Smooth muscle cell (in vitro differentiated cells): ENCODE measurements around the gene CISD3. TPM values are rescaled to one million over a fixed set of nuclear protein-coding genes. Genes with fewer than 3 reads are reported as not detected.

ENCODE experiments used
- DNase-seq: peaks from one replicate; lab custom pipeline; 2025; ENCODE audit not compliant: unreplicated experiment; lab: John Stamatoyannopoulos, UW
- H2AFZ ChIP-seq: fragments of 200-600 bp; sonication (generic); 2 replicates; pipeline ENCODE4 v1.6.0; 2016; ENCODE audit warnings: antibody characterized with exemption, low read depth, mild to moderate bottlenecking
- H3F3A ChIP-seq: fragments of 200-600 bp; sonication (generic); 2 replicates; pipeline ENCODE4 v1.6.0; 2017; ENCODE audit warnings: antibody characterized with exemption, low read depth
- H3K27ac ChIP-seq: fragments of 200-600 bp; sonication (generic); 2 replicates; pipeline ENCODE4 v1.5.1; 2016; ENCODE audit warnings: low read depth, mild to moderate bottlenecking
- H3K27me3 ChIP-seq: fragments of 200-600 bp; sonication (generic); 2 replicates; pipeline ENCODE4 v1.6.1; 2016; ENCODE audit warnings: low read depth, mild to moderate bottlenecking
- H3K36me3 ChIP-seq: fragments of 200-600 bp; sonication (generic); 2 replicates; pipeline ENCODE4 v1.5.1; 2016; ENCODE audit warnings: low read depth
- H3K4me1 ChIP-seq: fragments of 200-600 bp; sonication (generic); 2 replicates; pipeline ENCODE4 v1.5.1; 2016; ENCODE audit warnings: low read depth
- H3K4me2 ChIP-seq: fragments of 200-600 bp; sonication (generic); 2 replicates; pipeline ENCODE4 v1.6.0; 2016; ENCODE audit warnings: mild to moderate bottlenecking
- H3K4me3 ChIP-seq: fragments of 200-600 bp; sonication (generic); 2 replicates; pipeline ENCODE4 v1.5.1; 2016; ENCODE audit warnings: mild to moderate bottlenecking
- H3K79me2 ChIP-seq: fragments of 200-600 bp; sonication (generic); 2 replicates; pipeline ENCODE4 v1.6.0; 2016; ENCODE audit warnings: low read depth, mild to moderate bottlenecking
- H3K9ac ChIP-seq: fragments of 200-600 bp; sonication (generic); 2 replicates; pipeline ENCODE4 v1.6.0; 2016; ENCODE audit warnings: low read depth
- H3K9me3 ChIP-seq: fragments of 200-600 bp; sonication (generic); replicated peaks from 2 replicates; pipeline ENCODE4 v1.5.1; 2016; ENCODE audit warnings: low read depth
- H4K20me1 ChIP-seq: fragments of 200-600 bp; sonication (generic); 2 replicates; pipeline ENCODE4 v1.6.0; 2016; ENCODE audit warnings: low read depth
- CTCF ChIP-seq: fragments of 200-600 bp; sonication (generic); IDR thresholded peaks from 2 replicates; pipeline ENCODE4 v1.5.1; 2017; ENCODE audit warnings: borderline replicate concordance, mild to moderate bottlenecking, antibody characterized with exemption; ENCODE audit not compliant: insufficient read depth, poor library complexity, severe bottlenecking
- WGBS: methylation state at CpG from one replicate; pipeline ENCODE4 v1.1.7; 2016; ENCODE audit warnings: low lambda C conversion rate; 5-methylcytosine and 5-hydroxymethylcytosine counted together
- polyA plus RNA-seq: library from polyadenylated mRNA; unstranded; fragments of >200 nt; fragmentation: Nextera tagmentation; extraction: Ambion mirVana; gene quantifications from 2 replicates; pipeline ENCODE4 v1.2.1, GENCODE V29; 2016
- total RNA-seq: library from RNA; depleted of rRNA; stranded (reverse); fragments of >200 nt; gene quantifications from 2 replicates; pipeline ENCODE4 v1.2.3, GENCODE V29; 2014

CISD3 gene
- total and polyA plus RNA-seq, 2 experiments from 2014 or later, result 1.3 to 15.1 TPM

- Histone ChIP-seq H3K27ac (no peak overlapping the region), H3K9ac (no peak overlapping the region), H3F3A (peaks cover 11% of the 10 kb centered on the region), H3K4me1 (peaks cover 33% of the 10 kb centered on the region), H3K4me3 (peak overlapping the region; percentile 72), H3K79me2 (peaks cover 51% of the 10 kb centered on the region), H4K20me1 (peaks cover 24% of the 10 kb centered on the region), H3K9me3 (no peaks in the 10 kb centered on the region), H3K36me3 (no peaks in the 10 kb centered on the region), H2AFZ (peak overlapping the region; percentile 16), H3K27me3 (peaks cover 6% of the 10 kb centered on the region), H3K4me2 (peak overlapping the region; percentile 98)
- DNase-seq, result no peak
- no peak for TF ChIP-seq CTCF
- WGBS, result 4% methylated on average over 11 of the region's 12 CpGs
These were observed 19.8 kb downstream of the CISD3 start for GRCh38 chr17:38750044-38750311.

GRCh38 chr17:38750312-38751121, 20.4 kb downstream of the CISD3 start:
- TF ChIP-seq CTCF, result no peak
- Histone ChIP-seq H3K9me3 (no peaks in the 10 kb centered on the region), H3K4me3 (peak overlapping the region; percentile 72), H4K20me1 (peaks cover 18% of the 10 kb centered on the region), H3K9ac (no peak overlapping the region), H2AFZ (peak overlapping the region; percentile 64), H3K4me1 (peaks cover 33% of the 10 kb centered on the region), H3K27ac (no peak overlapping the region), H3K4me2 (peak overlapping the region; percentile 98), H3K79me2 (peaks cover 46% of the 10 kb centered on the region), H3K36me3 (no peaks in the 10 kb centered on the region), H3F3A (peaks cover 11% of the 10 kb centered on the region), H3K27me3 (peaks cover 6% of the 10 kb centered on the region)
- WGBS, result 11% methylated on average over 28 of the region's 28 CpGs
- DNase-seq, result no peak

GRCh38 chr17:38751144-38751807, 21.1 kb downstream of the CISD3 start:
- Histone ChIP-seq H3K4me3 (peak overlapping the region; percentile 72), H3K9ac (no peak overlapping the region), H3K4me2 (peak overlapping the region; percentile 98), H3F3A (peaks cover 11% of the 10 kb centered on the region), H3K27me3 (peaks cover 6% of the 10 kb centered on the region), H3K79me2 (peaks cover 38% of the 10 kb centered on the region), H2AFZ (peak overlapping the region; percentile 64), H3K27ac (no peak overlapping the region), H3K36me3 (no peaks in the 10 kb centered on the region), H3K4me1 (peaks cover 27% of the 10 kb centered on the region), H4K20me1 (peaks cover 11% of the 10 kb centered on the region), H3K9me3 (no peaks in the 10 kb centered on the region)
- WGBS, result 3% methylated on average over 10 of the region's 10 CpGs
- DNase-seq, result no peak
- TF ChIP-seq CTCF, result no peak
